NT2/D1 (cell line): Measurements from ENCODE around the gene AIP.
A peak's percentile ranks its signal among the peaks of the same experiment; 100 is the strongest.

Source experiments
- DNase-seq: peaks from one replicate; pipeline ENCODE4 v3.0.0-alpha.2; 2011; ENCODE audit warnings: low read depth, low spot score
- H3K27me3 ChIP-seq: 2 replicates; pipeline ENCODE4 v1.6.0; 2011; ENCODE audit warnings: mild to moderate bottlenecking; ENCODE audit not compliant: insufficient read length, insufficient read depth
- H3K36me3 ChIP-seq: 2 replicates; pipeline ENCODE4 v1.6.1; 2011; ENCODE audit warnings: mild to moderate bottlenecking, low read length, mixed read lengths; ENCODE audit not compliant: insufficient read depth, insufficient read length
- H3K4me1 ChIP-seq: 2 replicates; pipeline ENCODE4 v1.5.1; 2011; ENCODE audit not compliant: insufficient read depth, insufficient read length
- H3K4me3 ChIP-seq: 2 replicates; pipeline ENCODE4 v1.5.1; 2011; ENCODE audit warnings: low read depth; ENCODE audit not compliant: insufficient read length
- H3K9ac ChIP-seq: 2 replicates; pipeline ENCODE4 v1.6.0; 2011; ENCODE audit warnings: low read depth; ENCODE audit not compliant: insufficient read length
- H3K9me3 ChIP-seq: 2 replicates; pipeline ENCODE4 v1.5.1; 2011; ENCODE audit warnings: mild to moderate bottlenecking, low read length; ENCODE audit not compliant: insufficient read depth
- SUZ12 ChIP-seq: IDR thresholded peaks from 2 replicates; pipeline ENCODE4 v1.6.1; 2011; ENCODE audit not compliant: insufficient read length, insufficient read depth; ENCODE audit errors: extremely low read depth
- YY1 ChIP-seq: IDR thresholded peaks from 2 replicates; pipeline ENCODE4 v1.6.1; 2011; ENCODE audit not compliant: insufficient read length, insufficient read depth
- ZNF274 ChIP-seq: IDR thresholded peaks from 2 replicates; pipeline ENCODE4 v1.6.1; 2011; ENCODE audit warnings: mild to moderate bottlenecking, low read depth, low read length

Gene AIP

GRCh38 chr11:67522844-67523555 is 40.2 kb downstream of the AIP start, which contains the start of gene CABP2:
TSS of gene CABP2 (minus strand) at chr11:67523446. CDS start at chr11:67523326, 120 bp downstream.
- TF ChIP-seq SUZ12, result no peak
- no peaks in the 10 kb centered on the region for H3K9me3 ChIP-seq
- H3K9ac ChIP-seq, result peak within 1 kb of the TSS; percentile 29
- DNase-seq, result no peak
- no peaks in the 10 kb centered on the region for H3K36me3 ChIP-seq
- peaks cover 8% of the 10 kb centered on the region for H3K27me3 ChIP-seq
- H3K4me1 ChIP-seq, result peaks cover 8% of the 10 kb centered on the region
- no peak within 1 kb of the TSS for H3K4me3 ChIP-seq

- Histone ChIP-seq H3K9ac (peak overlapping the region; percentile 29), H3K9me3 (no peaks in the 10 kb centered on the region), H3K27me3 (peaks cover 8% of the 10 kb centered on the region), H3K36me3 (no peaks in the 10 kb centered on the region), H3K4me3 (no peak overlapping the region), H3K4me1 (peaks cover 8% of the 10 kb centered on the region)
- DNase-seq, result no peak
- TF ChIP-seq YY1, result no peak
- no peak for TF ChIP-seq SUZ12
- no peak for TF ChIP-seq ZNF274
These were observed 41.0 kb downstream of the AIP start for GRCh38 chr11:67523556-67524479.

- H3K27me3 ChIP-seq, result peaks cover 8% of the 10 kb centered on the region
- DNase-seq, result no peak
- H3K36me3 ChIP-seq, result no peaks in the 10 kb centered on the region
- H3K4me1 ChIP-seq, result peaks cover 8% of the 10 kb centered on the region
- TF ChIP-seq YY1 (no peak), SUZ12 (no peak), ZNF274 (no peak)
- no peak overlapping the region for H3K4me3 ChIP-seq
- no peaks in the 10 kb centered on the region for H3K9me3 ChIP-seq
- no peak overlapping the region for H3K9ac ChIP-seq
These were observed 41.6 kb downstream of the AIP start for GRCh38 chr11:67524480-67524808.

GRCh38 chr11:67525275-67525976 is 42.6 kb downstream of the AIP start:
- Histone ChIP-seq H3K9ac (no peak overlapping the region), H3K4me1 (peaks cover 9% of the 10 kb centered on the region), H3K9me3 (no peaks in the 10 kb centered on the region), H3K27me3 (peaks cover 8% of the 10 kb centered on the region), H3K36me3 (no peaks in the 10 kb centered on the region), H3K4me3 (no peak overlapping the region)
- TF ChIP-seq YY1, result no peak
- no peak for TF ChIP-seq ZNF274
- TF ChIP-seq SUZ12, result no peak
- no peak for DNase-seq

GRCh38 chr11:67528376-67528775 is 45.5 kb downstream of the AIP start:
- Histone ChIP-seq H3K9me3 (peaks cover 14% of the 10 kb centered on the region), H3K36me3 (no peaks in the 10 kb centered on the region), H3K9ac (no peak overlapping the region), H3K27me3 (no peaks in the 10 kb centered on the region), H3K4me3 (no peak overlapping the region), H3K4me1 (peaks cover 11% of the 10 kb centered on the region)
- no peak for TF ChIP-seq YY1
- no peak for TF ChIP-seq ZNF274
- TF ChIP-seq SUZ12, result no peak
- DNase-seq, result no peak

GRCh38 chr11:67530282-67530592 is 47.4 kb downstream of the AIP start:
- TF ChIP-seq ZNF274 (no peak), YY1 (no peak), SUZ12 (no peak)
- Histone ChIP-seq H3K9ac (no peak overlapping the region), H3K27me3 (no peaks in the 10 kb centered on the region), H3K4me1 (peaks cover 6% of the 10 kb centered on the region), H3K36me3 (no peaks in the 10 kb centered on the region), H3K4me3 (no peak overlapping the region), H3K9me3 (peaks cover 31% of the 10 kb centered on the region)
- no peak for DNase-seq

- Histone ChIP-seq H3K4me3 (no peak overlapping the region), H3K36me3 (no peaks in the 10 kb centered on the region), H3K4me1 (peaks cover 6% of the 10 kb centered on the region), H3K27me3 (no peaks in the 10 kb centered on the region), H3K9me3 (peaks cover 46% of the 10 kb centered on the region), H3K9ac (no peak overlapping the region)
- no peak for DNase-seq
- TF ChIP-seq YY1 (no peak), SUZ12 (no peak), ZNF274 (no peak)
These were observed 50.1 kb downstream of the AIP start for GRCh38 chr11:67532889-67533288.
